HG03108 (cell line): ENCODE measurements around the gene TSHB.

Source experiments
- ATAC-seq: cut with Tn5 transposase; IDR thresholded peaks from one replicate; pipeline ENCODE4 v1.9.1; 2021; ENCODE audit warnings: moderate library complexity; ENCODE audit not compliant: unreplicated experiment

TSHB gene

GRCh38 chr1:115059316-115059715, 29.7 kb downstream of the TSHB start:
- ATAC-seq, result no peak

GRCh38 chr1:115060501-115060900, 30.9 kb downstream of the TSHB start:
- no peak for ATAC-seq

- ATAC-seq, result peak; percentile 74
Measured at GRCh38 chr1:115062542-115063004, 32.9 kb downstream of the TSHB start.

GRCh38 chr1:115063228-115063901, 33.7 kb downstream of the TSHB start:
- ATAC-seq, result no peak

- no peak for ATAC-seq
Measured at GRCh38 chr1:115064461-115064860, 34.8 kb downstream of the TSHB start.

GRCh38 chr1:115065021-115065420, 35.4 kb downstream of the TSHB start:
- ATAC-seq, result no peak

- ATAC-seq, result no peak
Measured at GRCh38 chr1:115067161-115067859, 37.7 kb downstream of the TSHB start.

- ATAC-seq, result no peak
Measured at GRCh38 chr1:115068826-115069585, 39.4 kb downstream of the TSHB start.

GRCh38 chr1:115069659-115070308, 40.2 kb downstream of the TSHB start:
- ATAC-seq, result no peak

GRCh38 chr1:115071012-115071664, 41.5 kb downstream of the TSHB start:
- no peak for ATAC-seq

- ATAC-seq, result no peak
Measured at GRCh38 chr1:115073298-115074087, 43.9 kb downstream of the TSHB start.

GRCh38 chr1:115074839-115075534, 45.4 kb downstream of the TSHB start:
- no peak for ATAC-seq

GRCh38 chr1:115076384-115076915, 46.8 kb downstream of the TSHB start:
- no peak for ATAC-seq

GRCh38 chr1:115077286-115077983, 47.8 kb downstream of the TSHB start:
- ATAC-seq, result no peak

- no peak for ATAC-seq
Measured at GRCh38 chr1:115077984-115078330, 48.3 kb downstream of the TSHB start.

GRCh38 chr1:115078708-115079107, 49.1 kb downstream of the TSHB start:
- ATAC-seq, result no peak

GRCh38 chr1:115082949-115083348, 53.3 kb downstream of the TSHB start:
- no peak for ATAC-seq
